ENCODE data around the gene PRUNE2.

The PRUNE2 gene

DNA sequence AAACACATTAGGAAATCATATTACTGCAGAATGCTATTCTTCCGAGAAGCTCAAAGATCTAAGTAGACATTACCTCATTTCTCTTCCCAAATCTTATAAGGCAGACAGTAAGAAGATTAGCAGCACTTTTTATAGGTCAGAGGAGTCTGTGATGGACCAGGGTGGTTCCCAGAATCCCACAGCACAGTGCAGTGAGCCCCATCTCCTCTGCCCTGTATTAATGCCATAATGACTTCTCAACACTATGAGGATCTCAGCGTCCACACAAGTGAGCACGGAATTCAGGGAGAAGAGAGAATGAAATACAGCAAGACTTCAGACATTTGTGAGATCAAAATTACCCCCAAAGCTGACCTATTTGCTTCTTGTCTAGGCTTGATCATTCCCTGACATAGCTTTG is 49.9 kb downstream of the PRUNE2 start:
- TF ChIP-seq, protein P1, sequence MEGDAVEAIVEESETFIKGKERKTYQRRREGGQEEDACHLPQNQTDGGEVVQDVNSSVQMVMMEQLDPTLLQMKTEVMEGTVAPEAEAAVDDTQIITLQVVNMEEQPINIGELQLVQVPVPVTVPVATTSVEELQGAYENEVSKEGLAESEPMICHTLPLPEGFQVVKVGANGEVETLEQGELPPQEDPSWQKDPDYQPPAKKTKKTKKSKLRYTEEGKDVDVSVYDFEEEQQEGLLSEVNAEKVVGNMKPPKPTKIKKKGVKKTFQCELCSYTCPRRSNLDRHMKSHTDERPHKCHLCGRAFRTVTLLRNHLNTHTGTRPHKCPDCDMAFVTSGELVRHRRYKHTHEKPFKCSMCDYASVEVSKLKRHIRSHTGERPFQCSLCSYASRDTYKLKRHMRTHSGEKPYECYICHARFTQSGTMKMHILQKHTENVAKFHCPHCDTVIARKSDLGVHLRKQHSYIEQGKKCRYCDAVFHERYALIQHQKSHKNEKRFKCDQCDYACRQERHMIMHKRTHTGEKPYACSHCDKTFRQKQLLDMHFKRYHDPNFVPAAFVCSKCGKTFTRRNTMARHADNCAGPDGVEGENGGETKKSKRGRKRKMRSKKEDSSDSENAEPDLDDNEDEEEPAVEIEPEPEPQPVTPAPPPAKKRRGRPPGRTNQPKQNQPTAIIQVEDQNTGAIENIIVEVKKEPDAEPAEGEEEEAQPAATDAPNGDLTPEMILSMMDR (IDR thresholded peaks at IDR 0.05; ENCODE audit: low read depth, low read length, missing control alignments), result no peak
- H3K4me3 ChIP-seq (ENCODE audit: low read depth, low read length), result no peak overlapping the region
- DNase-seq (ENCODE audit: low read depth), result no peak

DNA sequence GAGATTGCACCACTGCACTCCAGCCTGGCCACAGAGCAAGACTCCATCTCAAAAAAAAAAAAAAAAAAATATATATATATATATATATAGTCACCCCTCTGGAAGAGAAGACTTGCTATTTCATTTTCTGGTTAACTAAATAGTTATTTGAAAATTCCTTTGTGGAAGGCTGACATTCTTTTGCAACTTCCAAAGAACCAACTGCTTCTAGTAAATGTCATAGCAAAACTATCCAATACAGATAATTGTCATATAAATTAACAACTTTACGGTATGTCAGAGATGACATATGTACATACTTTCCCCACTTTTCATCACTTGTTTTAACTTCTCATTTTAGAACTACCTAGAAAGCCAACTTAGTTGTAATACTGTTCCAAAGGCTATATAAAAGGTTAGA is 50.9 kb downstream of the PRUNE2 start:
- TF ChIP-seq, protein P1 (IDR thresholded peaks at IDR 0.05; ENCODE audit: low read depth, low read length, missing control alignments), result no peak
- DNase-seq (ENCODE audit: low read depth), result no peak
- H3K4me3 ChIP-seq (ENCODE audit: low read depth, low read length), result no peak overlapping the region

DNA sequence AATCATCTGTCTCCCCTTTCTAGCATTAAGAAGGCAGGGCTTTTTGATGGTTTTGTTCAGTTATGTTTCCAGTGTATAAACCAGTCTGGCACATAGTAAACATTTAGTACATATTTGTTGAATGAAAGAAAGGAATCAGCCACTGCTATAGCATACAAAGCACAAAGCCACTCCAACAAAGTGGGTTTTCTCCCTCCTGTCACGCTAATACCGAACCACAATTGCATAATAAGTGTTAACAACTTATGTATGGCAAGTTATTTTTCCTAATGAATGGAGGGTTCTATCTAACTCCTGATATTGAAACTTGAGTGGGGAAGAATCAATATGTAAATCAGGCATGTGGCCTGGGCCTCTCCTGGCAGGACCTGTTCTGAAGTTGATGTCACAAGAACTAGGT is 53.9 kb downstream of the PRUNE2 start:
- TF ChIP-seq, protein P1 (IDR thresholded peaks at IDR 0.05; ENCODE audit: low read depth, low read length, missing control alignments), result no peak
- DNase-seq (ENCODE audit: low read depth), result no peak
- H3K4me3 ChIP-seq (ENCODE audit: low read depth, low read length), result no peak overlapping the region

DNA sequence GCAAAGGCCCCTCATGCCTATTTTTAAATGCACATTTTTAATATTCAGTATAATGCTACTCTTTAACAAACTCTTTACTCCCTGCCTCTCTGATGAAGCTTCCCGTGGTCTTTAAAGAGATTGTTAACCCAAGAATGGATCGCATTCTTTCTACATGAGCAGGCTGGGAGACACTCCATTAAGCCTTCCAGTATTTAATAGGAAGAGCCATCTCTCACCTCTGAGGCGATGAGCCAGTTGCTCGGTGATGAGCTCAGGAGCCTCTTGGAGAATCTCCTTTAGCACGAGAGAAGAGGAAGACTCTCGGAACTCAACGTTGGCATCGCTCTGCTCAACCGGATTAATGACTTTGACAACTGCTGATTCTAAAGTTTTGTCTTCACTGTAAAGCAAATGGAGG is 59.6 kb downstream of the PRUNE2 start:
- no peak overlapping the region for H3K4me3 ChIP-seq (ENCODE audit: low read depth, low read length)
- TF ChIP-seq, protein P1 (IDR thresholded peaks at IDR 0.05; ENCODE audit: low read depth, low read length, missing control alignments), result no peak
- DNase-seq (ENCODE audit: low read depth), result no peak

DNA sequence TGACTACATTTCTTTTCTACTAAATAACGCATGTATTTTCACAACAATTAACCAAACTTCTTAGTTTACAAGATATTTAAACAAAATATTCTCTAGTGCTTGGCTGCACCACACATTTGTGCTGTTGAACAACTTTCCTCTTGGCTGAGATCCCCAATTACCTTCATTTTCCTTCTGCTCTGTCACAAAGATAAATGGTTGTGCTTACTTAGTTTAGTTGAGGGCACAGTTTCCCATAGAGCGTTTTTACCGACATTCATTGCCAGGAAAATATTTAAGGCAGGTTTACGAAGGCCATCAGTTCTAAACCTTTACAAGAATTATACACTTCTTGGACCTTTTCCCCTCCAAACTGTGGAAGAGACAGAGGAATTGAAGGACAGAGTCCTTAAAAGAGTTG is 60.7 kb downstream of the PRUNE2 start:
- no peak for DNase-seq (ENCODE audit: low read depth)
- TF ChIP-seq, protein P1 (IDR thresholded peaks at IDR 0.05; ENCODE audit: low read depth, low read length, missing control alignments), result no peak
- H3K4me3 ChIP-seq (ENCODE audit: low read depth, low read length), result no peak overlapping the region

DNA sequence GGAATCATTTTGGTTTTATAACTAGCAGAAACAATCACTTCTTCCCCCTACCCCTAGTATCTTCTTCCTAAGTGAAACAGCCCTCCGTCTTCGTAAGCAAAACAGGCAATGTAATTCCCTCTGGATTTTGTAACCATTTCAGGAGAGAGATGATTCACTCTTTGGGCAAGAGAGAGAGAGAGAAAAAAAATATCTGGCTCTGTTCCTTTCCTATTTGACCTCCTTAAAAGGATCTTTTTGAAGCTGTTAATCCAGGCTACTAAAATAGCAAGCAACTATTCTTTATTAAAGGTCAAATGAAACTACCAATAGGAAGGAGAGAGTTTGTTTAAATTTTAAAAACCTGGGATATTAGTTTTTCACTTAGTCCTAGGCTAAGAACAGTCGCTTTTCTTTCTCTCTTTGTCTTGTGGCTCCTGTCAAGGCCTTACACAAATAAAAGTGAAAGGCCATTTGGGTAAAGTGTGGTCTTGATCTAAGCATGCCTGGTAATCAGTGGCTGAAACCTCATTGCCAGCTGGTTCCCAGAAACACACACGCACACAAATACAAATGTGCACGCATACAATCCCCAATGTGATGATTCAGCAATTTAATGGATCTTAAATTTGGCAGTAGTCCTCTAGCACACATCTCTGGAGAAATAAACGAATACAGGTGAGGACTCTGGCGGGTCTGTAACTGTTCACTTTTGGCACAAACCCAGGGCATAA is 70.2 kb downstream of the PRUNE2 start:
- H3K4me3 ChIP-seq (ENCODE audit: low read depth, low read length), result no peak overlapping the region
- TF ChIP-seq, protein P1 (IDR thresholded peaks at IDR 0.05; ENCODE audit: low read depth, low read length, missing control alignments), result no peak

DNA sequence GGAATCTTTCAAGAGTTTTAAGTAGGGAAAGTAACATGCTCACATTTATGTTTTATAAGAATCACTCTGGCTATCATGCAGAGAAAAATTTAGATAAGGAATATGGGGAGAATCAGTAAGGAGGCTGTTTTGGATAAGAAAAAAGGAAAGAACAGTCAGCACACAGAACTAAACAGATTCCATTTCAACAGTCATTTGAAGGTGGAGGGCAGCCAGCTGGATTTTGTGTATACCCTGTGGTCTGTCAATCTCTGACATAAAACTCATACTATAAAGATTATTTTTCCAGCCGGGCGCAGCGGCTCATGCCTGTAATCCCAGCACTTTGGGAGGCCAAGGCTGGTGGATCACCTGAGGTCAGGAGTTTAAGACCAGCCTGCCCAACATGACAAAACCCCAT is 77.5 kb downstream of the PRUNE2 start:
- TF ChIP-seq, protein P1 (IDR thresholded peaks at IDR 0.05; ENCODE audit: low read depth, low read length, missing control alignments), result no peak
- no peak overlapping the region for H3K4me3 ChIP-seq (ENCODE audit: low read depth, low read length)
- DNase-seq (ENCODE audit: low read depth), result no peak

More for the DNA sequence above, 70.2 kb downstream of the PRUNE2 start:
- no peak for DNase-seq (ENCODE audit: low read depth)

All from GM12864 (cell line).